ENCODE results near the gene MXD4. TPM values are rescaled to one million over a fixed set of nuclear protein-coding genes. Genes with fewer than 3 reads are reported as not detected.
A peak's percentile ranks its signal among the peaks of the same experiment; 100 is the strongest.

The MXD4 gene
- total and polyA plus RNA-seq, 2 donors from 2014 or later: 49.8 to 84.8 TPM

DNA sequence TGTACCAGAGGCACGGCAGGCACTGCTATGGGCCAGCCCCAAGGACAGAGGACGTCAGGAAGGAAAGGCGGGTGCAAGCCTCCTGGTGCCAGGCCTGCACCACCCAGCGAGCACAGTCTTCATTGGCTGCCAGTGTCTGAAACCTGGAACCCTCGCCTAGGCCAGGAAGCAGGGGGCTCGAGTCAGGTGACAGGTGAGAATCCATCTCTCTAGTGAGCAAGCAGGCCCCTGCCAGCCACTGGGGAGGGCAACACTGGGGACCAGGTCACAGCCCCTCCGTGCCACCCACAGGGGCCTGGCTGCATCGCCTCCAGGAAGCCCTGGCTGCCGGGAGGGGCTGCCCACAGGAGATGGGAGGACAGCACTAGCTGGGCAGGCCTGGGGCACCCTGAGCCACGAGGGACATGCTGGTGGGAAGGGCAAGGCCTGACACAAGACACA, 13.1 kb downstream of the MXD4 start:
- no peaks in the 10 kb centered on the region for H3K9me3 ChIP-seq (ENCODE audit: control insufficient read depth in 2 of 3, insufficient read depth in 1 of 3, low read length in 3 of 3)
- TF ChIP-seq, protein P1, sequence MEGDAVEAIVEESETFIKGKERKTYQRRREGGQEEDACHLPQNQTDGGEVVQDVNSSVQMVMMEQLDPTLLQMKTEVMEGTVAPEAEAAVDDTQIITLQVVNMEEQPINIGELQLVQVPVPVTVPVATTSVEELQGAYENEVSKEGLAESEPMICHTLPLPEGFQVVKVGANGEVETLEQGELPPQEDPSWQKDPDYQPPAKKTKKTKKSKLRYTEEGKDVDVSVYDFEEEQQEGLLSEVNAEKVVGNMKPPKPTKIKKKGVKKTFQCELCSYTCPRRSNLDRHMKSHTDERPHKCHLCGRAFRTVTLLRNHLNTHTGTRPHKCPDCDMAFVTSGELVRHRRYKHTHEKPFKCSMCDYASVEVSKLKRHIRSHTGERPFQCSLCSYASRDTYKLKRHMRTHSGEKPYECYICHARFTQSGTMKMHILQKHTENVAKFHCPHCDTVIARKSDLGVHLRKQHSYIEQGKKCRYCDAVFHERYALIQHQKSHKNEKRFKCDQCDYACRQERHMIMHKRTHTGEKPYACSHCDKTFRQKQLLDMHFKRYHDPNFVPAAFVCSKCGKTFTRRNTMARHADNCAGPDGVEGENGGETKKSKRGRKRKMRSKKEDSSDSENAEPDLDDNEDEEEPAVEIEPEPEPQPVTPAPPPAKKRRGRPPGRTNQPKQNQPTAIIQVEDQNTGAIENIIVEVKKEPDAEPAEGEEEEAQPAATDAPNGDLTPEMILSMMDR (IDR thresholded peaks at IDR 0.05; ENCODE audit: borderline replicate concordance, extremely low read depth, insufficient read depth): no peak
- peaks cover 2 to 14% (median 6%) of the 10 kb centered on the region in 3 donors for H3K4me1 ChIP-seq (ENCODE audit: control insufficient read depth in 2 of 3, insufficient read depth in 2 of 3, low read depth in 1 of 3, low read length in 3 of 3)
- peaks cover 0 to 10% (median 9%) of the 10 kb centered on the region in 3 donors for H3K36me3 ChIP-seq (ENCODE audit: control insufficient read depth in 2 of 3, insufficient read depth in 3 of 3, low read length in 3 of 3)
- H3K27me3 ChIP-seq (ENCODE audit: control insufficient read depth, insufficient read depth, low read length): no peaks in the 10 kb centered on the region
- no peak overlapping the region for H3K4me3 ChIP-seq (ENCODE audit: low read length in 3 of 3)
- FAIRE-seq (no peak), DNase-seq (peak in 2 of 5 donors; percentile 35 to 74)
- H3K27ac ChIP-seq (ENCODE audit: low read depth in 2 of 2, low read length in 2 of 2): no peak overlapping the region
- H3K9ac ChIP-seq (ENCODE audit: low read length in 3 of 3): no peak overlapping the region
- intact Hi-C loops (cut with DNase I): no loop called here

DNA sequence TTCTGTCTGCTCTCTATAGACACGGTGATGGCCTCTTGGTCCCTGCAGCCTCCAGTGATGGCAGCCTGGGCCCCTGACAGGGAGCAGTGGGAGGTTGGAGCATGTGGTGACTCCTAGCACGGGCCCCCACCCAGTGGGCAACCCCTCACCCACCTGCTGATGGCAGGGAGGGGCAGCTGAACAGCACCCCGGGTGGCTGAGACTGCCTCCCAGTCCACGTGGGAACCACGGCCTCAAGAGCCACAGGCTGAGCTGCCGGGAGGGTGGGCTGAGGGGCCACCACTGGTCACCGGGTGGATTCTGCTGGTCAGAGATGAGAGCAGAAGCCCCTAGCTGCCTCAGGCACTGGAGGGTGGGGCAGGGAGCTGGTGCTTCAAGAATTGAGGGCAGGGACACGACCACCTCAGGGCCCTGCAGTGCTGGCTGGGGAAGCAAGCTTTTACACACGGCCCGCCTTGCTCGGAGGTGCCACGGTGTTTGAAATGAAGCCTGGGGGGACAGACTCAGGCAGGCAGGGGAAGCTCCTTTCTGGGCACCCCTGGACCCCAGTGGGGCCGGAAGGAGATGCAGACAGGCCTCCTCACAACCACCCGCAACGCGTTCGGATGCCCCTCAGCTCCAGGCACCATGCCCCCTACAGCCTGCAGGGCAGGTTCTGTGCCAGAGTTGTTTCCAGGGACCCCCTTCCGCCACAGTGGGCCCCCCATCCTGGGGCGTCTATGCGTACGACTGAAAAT, 13.7 kb downstream of the MXD4 start:
- H3K4me3 ChIP-seq (ENCODE audit: low read length in 3 of 3): no peak overlapping the region
- FAIRE-seq: no peak
- no peaks in the 10 kb centered on the region for H3K27me3 ChIP-seq (ENCODE audit: control insufficient read depth, insufficient read depth, low read length)
- DNase-seq: peak in 1 of 5 donors; percentile 34
- H3K9ac ChIP-seq (ENCODE audit: low read length in 3 of 3): no peak overlapping the region
- H3K36me3 ChIP-seq (ENCODE audit: control insufficient read depth in 2 of 3, insufficient read depth in 3 of 3, low read length in 3 of 3): peaks cover 0 to 10% (median 7%) of the 10 kb centered on the region in 3 donors
- H3K4me1 ChIP-seq (ENCODE audit: control insufficient read depth in 2 of 3, insufficient read depth in 2 of 3, low read depth in 1 of 3, low read length in 3 of 3): peaks cover 4 to 15% (median 9%) of the 10 kb centered on the region in 3 donors
- no peaks in the 10 kb centered on the region for H3K9me3 ChIP-seq (ENCODE audit: control insufficient read depth in 2 of 3, insufficient read depth in 1 of 3, low read length in 3 of 3)
- no peak overlapping the region for H3K27ac ChIP-seq (ENCODE audit: low read depth in 2 of 2, low read length in 2 of 2)
- TF ChIP-seq, protein P1 (IDR thresholded peaks at IDR 0.05; ENCODE audit: borderline replicate concordance, extremely low read depth, insufficient read depth): no peak
- intact Hi-C loops (cut with DNase I): no loop called here

DNA sequence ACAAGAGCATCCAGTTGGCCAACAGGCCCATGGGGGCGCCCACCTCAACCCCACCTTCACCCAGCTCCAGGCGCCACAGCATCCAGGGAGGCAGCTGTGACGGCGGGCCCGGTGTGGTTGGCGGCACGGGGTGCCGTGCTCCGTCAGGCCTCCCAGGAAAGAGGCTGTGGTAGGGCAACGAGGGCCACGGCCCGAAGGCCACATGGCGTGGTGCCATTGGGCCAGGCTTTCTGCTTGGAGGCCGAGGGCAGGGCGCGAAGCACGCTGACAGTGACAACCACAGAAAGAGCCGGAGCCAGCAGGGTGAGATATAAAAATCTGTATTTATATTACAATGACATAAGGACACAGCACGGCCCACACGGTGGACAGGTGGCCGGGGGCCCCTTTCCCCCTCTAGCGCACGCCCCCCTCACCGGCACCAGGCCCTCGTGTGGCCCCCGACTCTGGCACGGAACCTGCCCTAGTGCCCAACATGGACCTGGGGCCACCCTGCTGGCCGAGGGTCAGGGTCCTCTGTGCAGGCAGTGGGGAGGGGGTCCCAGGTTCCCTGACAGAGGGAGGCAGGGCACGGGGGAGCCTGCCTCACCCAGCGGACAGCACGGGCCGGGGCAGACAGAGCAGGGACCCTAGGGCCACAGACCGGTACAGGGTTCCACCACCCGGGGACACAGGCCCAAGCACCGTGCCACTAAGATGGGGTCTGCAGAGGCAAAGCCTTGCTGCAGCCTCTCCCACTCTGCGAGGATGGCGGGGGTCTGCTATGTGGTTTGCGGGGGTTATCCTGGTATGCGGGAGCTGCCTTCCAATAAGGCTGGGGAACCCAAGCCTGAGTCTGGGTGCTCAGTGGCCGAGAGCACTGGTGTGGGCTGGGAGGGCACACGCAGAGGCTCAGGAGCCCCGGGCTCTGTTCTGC, 14.5 kb downstream of the MXD4 start:
- no peak overlapping the region for H3K27ac ChIP-seq (ENCODE audit: low read depth in 2 of 2, low read length in 2 of 2)
- intact Hi-C loops (cut with DNase I): no loop called here
- peaks cover 0 to 10% (median 5%) of the 10 kb centered on the region in 3 donors for H3K36me3 ChIP-seq (ENCODE audit: control insufficient read depth in 2 of 3, insufficient read depth in 3 of 3, low read length in 3 of 3)

More for the DNA sequence above, 14.5 kb downstream of the MXD4 start:
- DNase-seq (peak in 3 of 5 donors; percentile 9 to 77 (median 31)), FAIRE-seq (no peak)
- Histone ChIP-seq H3K27me3 (ENCODE audit: control insufficient read depth, insufficient read depth, low read length) (no peaks in the 10 kb centered on the region), H3K9me3 (ENCODE audit: control insufficient read depth in 2 of 3, insufficient read depth in 1 of 3, low read length in 3 of 3) (no peaks in the 10 kb centered on the region), H3K9ac (ENCODE audit: low read length in 3 of 3) (no peak overlapping the region), H3K4me3 (ENCODE audit: low read length in 3 of 3) (no peak overlapping the region), H3K4me1 (ENCODE audit: control insufficient read depth in 2 of 3, insufficient read depth in 2 of 3, low read depth in 1 of 3, low read length in 3 of 3) (peaks cover 4 to 12% (median 9%) of the 10 kb centered on the region in 3 donors)
- TF ChIP-seq, protein P1 (IDR thresholded peaks at IDR 0.05; ENCODE audit: borderline replicate concordance, extremely low read depth, insufficient read depth): no peak
